Activated effector memory CD4-positive, alpha-beta T cell treated with Interleukin-2 at 50 U/mL for 16 hours (primary cell): ENCODE measurements around the gene ARMH3.
"Not testable (repeated sequence)": the region's sequence is repeated elsewhere in the genome, so short reads cannot be mapped to it uniquely, and the experiment has no call there.

Source experiments
- DNase-seq: peaks from one replicate; pipeline ENCODE4 v3.0.0-alpha.2; 2020

The ARMH3 gene

DNA sequence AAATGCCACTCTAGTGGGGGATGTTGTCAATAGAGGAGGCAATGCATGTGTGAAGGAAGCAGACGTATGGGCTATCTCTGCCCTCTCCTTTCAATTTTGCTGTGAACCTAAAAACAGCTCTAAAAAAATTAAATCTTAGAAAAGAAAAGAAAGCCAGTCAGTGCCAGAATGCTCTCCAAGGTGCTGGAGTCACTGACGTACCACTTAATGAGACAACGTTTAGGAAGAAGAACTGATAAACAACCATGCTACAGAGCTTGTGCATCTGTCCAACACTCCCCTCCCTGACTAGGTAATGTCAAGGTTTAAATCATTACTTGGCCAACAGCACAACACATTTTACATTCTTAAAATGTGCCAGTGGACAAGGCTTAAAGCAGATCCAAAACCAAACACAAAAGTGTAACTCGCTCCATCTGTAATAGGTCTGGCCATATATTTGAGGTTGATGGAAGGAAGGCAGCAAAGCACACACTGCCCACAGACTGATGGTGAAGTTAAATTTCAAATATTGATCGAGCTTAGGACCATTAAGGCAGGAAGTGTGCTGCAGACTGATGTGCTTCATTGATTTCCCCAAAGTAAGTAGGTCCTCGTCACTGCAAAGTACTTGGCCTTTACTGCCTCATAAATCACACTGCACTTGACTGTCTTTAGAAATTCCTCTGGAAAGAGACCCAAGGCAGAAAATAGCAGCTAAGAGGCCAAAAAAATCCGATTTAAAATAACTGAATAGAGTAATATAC, 15.5 kb downstream of the ARMH3 start:
- DNase-seq = no peak

DNA sequence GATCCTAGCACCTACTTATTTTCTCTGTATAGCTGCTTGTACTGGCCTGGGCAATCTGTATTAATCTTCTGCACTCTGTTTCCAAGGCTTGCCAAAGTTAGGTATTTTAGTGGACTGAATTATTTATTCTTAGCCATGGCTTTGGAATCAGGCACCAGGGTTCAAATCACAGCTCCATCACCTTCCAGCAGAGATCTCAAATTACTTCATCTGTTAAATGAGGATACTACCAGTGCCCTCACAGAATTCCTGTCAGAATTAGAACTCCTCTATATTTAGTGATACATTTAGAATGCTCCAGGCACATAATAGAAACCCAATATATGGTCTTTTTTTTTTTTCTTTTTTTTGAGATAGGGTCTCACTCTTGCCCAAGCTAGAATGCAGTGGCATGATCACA, 17.6 kb downstream of the ARMH3 start:
- no peak for DNase-seq

DNA sequence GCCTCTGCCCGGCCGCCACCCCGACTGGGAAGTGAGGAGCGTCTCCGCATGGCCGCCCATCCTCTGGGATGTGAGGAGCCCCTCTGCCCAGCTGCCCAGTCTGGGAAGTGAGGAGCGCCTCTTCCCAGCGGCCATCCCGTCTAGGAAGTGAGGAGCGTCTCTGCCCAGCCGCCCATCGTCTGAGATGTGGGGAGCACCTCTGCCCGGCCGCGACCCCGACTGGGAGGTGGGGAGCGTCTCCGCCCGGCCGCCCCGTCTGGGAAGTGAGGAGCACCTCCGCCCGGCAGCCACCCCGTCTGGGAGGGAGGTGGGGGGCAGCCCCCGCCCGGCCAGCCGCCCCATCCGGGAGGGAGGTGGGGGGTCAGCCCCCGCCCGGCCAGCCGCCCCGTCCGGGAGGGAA, 20.2 kb downstream of the ARMH3 start:
- DNase-seq = not testable (repeated sequence)

DNA sequence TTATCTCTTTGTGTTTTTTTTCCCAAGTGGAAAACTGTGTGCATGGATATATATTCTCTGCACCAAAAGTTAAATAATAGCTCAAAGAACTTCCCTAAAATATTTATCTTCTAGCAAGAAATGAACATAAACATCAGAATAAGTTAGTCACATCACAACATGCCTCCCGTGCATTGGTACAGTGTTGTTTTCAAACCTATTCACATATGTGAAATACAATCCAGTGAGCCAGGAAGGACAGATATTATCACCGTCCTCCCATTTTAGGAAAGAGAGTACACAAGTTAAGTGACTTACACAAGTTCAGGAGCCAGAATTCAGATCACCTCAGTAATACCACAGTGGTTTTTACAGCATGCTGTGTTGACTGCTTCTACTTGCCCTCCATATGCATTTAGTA, 22.2 kb downstream of the ARMH3 start:
- no peak for DNase-seq

DNA sequence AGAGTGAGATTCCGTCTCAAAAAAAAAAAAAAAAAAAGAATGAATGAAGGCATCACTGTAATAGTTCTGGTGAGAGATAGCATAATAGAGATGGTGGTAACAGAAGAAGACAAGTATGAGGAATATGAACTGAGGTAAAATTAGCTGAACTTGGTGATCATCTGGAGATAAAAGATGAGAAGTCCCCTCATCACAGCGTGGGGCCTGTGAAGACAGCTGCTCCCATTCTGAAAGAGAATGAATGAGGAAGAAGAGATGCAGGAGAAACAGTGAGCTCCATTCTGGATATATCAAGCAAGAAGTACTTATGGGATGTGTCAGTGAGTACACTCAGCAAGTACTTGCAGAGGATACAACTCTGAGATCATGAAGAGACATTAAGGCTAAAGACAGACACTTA, 28.7 kb downstream of the ARMH3 start:
- DNase-seq = no peak

DNA sequence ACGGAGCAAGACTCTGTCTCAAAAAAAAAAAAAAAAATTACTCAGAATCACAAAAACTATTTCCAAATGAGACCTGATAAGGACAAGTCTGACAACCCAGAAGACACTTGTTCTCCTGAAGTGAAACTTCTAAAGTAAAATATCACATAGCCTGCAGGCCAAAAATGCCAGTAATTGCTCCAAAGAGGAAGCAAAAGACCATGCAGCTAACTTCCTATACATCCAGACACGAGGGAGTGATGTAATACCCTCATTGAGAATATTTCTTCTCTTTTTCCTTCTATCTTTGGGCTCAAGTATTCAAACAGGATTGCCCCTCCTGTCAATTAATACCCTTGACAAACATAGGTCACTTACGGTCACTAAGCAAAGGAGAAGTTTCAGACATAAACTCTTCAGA, 31.2 kb downstream of the ARMH3 start:
- DNase-seq = no peak

DNA sequence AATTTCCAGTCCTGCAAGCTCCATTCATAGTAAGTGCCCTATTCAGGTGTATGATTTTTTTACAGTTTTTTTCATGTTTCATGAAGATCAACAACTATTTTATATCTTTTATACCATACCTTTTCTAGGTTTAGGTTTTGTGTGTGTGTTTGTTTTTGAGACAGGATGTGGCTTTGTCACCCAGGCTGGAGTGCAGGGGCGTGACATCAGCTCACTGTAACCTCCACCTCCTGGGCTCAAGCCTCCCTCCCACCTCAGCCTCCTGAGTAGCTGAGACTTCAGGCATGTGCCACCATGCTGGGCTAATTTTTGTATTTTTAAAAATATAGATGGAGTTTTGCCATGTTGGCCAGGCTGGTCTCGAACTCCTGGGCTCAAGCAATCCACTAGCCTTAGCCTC, 35.0 kb downstream of the ARMH3 start:
- DNase-seq = no peak

DNA sequence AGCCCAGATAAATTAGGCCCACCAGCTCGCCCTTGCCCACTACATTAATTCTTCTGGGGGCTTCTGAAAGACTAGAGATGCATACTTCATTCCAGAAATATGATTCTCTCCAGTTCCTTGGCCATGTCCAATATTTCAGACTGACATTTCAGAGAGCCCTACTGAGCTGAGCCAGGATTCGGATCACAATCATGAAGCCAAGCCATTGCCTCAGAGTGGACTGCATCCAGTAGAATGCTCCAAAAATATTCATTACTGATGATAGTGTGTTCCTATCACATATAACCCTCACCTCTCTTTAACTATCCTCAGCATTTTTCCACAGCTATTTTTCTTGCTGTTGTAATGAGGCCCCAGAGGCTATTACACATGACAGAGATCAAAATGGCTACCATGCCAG, 38.7 kb downstream of the ARMH3 start:
- no peak for DNase-seq

DNA sequence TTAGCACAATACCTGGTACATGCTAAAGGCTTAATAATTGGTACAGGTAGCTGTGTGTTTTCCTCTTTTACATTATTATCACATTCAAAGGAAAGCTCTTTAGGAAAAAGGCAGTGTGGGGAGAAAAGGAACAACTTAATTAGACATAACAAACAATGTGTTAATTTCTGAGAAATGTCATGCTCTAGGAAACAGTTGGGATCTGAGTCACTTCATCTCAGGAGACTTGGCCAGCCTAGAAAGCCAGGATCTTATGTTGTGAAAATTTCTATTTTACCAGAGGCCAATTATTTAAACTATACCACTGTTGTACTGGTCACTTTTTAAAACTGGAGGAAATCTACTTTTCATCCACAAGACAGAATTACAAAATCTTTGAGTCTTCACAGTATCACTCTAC, 39.6 kb downstream of the ARMH3 start:
- DNase-seq = no peak

DNA sequence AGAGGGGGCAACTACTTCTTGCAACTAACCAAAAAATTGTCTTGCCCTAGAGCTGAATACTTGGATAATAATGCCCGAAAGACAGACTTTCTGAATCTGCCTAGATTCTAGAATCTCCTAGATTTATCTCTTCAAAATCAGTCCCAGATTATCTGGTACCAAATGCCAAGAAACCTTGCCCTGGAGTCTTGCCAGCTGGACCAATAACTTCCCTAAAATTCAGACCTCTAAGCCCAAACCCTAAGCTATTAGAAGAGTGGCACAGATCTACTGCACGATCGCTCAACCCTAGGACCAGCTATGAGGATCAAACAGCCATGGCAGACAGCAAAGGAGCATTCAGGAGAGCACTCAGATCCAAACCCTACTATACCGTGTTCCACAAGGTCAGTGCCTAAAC, 45.0 kb downstream of the ARMH3 start:
- DNase-seq = no peak

DNA sequence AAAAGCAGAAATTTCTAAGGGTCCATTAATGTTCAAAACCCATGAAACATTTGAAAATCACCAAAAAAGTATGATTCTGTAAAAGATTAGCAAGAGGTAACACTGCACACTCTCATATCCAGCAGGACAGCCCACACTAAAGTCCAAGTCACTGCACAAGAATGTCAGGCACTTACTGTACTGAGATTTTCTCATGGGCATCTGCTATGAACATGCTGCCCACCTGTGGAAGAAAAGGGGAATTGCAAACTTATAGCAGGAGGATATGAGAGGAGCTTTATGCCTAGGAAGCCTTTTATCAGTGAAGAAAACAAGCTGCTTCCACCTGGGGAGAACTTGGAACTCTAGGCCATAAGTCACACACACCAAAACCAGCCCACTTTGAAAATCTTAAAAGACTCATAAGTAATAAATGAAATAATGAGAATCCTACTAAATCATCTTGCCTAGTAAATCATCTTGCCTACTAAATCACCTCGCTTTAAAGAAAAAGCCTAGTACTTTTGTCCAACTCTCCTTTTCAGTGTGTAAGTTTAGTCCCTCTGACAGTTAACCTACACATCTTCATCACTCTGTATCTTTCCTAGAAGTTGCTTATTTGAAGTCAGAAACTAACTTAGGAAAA, 46.1 kb downstream of the ARMH3 start:
- no peak for DNase-seq

DNA sequence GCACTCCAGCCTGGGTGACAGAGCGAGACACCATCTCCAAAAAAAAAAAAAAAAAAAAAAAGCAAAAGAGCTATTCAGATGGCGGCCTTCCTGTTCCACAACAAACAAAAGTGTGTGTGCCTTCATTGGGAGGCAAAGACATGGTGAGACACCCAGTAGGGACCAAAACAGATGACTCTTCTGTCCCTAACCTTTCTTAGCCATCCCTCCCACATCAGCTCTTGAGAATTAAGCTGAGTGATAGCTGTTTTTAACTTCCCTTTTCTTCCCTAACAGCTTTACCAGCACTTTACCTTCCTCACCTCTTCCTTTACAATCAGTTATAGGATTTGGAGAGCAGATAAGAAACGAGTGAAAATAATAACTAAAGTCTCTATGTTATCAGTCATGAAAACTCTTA, 48.2 kb downstream of the ARMH3 start:
- DNase-seq = no peak

DNA sequence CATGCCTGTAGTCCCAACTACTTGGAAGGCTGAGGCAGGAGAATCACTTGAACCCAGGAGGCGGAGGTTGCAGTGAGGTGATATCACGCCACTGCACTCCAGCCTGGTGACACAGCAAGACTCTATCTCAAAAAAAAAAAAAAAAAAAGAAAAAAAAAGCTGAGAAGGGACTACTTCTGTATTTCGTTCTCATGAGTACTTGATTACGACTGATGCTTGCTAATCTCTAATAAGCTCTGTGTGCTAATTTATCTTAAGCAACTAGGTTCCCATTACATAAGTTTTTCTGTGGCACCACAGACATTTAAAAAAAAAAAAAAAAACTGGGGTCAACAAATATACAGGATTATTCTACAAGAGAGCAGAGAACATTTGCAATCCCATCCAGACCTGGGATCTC, 48.9 kb downstream of the ARMH3 start:
- DNase-seq = not testable (repeated sequence)

DNA sequence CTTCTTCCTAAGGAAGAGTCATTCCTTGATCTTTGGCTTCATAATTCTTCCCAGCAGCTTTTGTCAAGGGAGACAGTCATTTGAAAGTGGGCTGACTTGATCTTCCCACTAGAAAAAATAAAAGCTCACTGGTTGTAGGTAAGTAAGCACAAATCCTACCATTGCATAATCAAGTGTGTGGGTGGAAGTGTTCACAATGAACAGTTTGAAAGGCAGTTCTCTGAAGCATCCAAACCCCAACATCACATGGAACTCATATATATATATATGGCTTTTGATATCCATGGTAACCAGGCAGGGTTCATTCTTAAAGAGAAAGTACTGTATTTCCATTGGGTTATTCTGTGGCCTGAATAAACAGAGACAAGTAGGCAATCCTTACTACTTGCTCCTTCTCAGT, 51.6 kb downstream of the ARMH3 start:
- no peak for DNase-seq

DNA sequence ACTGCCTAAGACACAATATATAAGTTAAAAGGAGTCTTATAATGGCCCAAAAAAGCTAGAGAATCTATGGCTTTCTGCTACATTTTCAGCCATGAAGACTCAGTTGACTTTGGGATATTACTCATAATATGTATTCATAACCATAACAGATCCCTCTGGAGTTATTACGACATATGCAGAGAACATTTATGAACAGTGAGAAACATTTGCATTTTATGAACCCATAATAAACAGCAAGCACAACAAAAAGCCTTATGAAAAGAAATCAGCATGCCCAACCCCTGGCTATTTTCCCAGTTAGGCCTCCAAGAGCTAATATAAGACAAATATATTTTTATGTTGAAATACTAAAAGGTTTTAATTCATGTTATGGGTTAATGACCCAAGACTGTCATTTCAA, 52.4 kb downstream of the ARMH3 start:
- no peak for DNase-seq

DNA sequence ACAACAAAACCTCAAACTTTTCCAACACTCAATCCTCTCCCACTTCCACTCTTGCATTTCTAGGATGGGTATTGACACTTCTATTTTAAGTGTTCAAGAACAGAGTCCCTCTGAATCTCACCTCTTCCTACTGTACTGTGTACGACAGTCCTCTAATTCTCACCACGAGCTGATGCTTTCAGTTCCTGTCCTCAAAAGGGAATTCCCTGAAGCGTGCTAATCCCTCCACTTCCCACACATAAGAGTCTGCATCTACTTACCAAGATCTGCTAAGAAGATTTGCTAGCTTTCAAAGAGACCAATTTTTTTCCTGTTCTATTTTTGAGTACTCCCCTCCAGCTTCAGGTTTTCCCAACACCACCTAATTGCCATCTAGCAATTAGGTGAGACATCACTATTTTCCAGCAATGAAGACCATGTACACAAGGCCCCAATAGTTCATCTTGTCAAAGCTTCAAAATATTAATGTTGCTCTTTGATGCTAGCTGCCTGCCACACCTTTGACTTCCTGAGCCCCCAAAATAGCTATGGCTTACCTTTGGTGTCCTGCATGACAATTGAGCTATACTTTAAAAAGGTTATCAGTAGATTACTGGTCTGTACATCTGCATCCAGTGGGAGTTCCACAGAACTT, 54.4 kb downstream of the ARMH3 start:
- no peak for DNase-seq

DNA sequence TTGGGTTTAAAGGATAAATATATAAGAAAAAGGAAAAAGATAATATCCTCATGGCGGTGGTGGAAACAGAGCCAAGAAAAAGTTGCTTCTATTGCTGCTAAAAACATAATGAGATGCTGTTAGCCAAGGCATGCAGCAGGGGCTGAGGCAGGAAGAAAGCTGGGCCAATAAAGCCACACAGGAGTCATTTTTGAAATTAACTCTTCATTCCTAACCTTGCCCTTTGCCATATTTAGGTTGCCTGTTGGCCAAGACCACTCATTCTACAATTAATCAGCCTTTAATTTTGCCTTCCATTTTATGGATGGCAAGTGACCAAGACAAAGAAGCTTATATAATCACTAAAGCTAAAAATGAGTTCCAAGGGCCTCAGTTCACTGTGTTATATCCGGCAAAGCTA, 58.2 kb downstream of the ARMH3 start:
- no peak for DNase-seq

DNA sequence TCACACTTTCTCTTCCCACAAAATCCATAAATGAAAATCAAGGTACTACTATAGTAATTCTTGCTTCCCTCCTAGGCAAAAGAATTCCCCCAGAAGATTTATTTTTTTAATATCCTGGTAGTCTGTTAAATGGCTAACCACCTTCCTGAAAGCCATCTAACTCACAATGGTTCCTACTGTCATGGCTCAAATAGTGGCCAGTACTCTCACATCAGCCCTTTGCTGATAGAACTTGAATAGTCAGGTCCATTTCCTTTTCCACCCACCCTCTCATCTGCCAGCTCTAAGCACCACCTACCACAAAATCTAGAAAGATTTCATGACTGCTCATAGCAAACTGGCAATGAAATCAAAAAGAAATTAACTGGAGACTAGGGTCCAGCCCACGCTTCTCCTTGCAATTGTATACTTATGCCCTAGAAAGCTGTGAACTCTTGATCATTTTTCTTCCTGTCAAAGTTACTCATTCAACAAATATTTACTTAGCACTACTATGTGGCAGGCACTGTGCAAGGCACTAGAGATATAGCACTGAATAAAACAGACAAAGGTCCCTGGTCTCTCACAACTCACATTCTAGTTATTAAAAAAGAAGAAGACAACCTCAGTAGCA, 60.4 kb downstream of the ARMH3 start:
- DNase-seq = no peak

DNA sequence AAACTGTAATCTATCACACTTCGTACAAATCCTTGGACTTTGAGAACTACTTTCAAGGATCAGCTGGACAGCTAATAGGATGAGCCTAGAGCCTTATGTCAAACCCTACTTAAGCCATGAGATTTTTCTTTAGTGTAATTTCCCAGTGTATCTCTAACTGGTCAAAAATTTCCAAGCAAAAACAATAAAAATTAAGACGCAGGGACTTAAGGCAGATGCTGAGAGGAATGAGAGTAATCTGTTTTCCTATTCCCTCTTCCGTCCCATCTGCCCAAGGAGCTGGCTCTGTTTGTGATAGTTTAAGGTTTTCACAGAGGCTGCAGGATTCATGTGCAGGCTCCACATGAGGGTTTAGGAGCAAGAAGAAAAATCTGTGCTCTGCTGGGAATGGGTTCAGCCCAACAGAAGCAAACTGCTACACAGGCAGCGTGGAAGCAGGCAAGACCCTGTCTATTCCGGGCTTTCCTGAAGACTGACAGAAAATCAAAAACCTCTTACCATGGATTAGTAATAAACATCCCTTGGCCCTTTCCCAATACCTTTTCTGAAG, 62.2 kb downstream of the ARMH3 start:
- no peak for DNase-seq

DNA sequence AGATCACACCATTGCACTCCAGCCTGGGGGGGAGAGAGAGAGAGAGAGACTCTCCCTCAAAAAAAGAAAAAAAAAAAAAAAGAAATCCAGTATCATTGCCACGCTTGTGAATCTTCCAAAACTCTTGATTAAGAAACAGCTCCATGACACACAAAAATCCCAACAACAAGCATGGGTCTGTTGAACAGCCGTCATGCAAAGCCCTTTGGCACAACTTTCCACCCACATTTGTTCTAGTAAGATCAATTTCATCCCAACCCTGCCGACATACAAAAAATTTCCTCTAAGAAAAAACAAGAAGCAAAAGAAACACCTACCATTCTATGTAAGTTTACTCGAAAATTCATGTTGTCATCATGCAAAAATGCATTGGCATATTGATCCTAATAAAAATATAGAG, 62.8 kb downstream of the ARMH3 start:
- no peak for DNase-seq

DNA sequence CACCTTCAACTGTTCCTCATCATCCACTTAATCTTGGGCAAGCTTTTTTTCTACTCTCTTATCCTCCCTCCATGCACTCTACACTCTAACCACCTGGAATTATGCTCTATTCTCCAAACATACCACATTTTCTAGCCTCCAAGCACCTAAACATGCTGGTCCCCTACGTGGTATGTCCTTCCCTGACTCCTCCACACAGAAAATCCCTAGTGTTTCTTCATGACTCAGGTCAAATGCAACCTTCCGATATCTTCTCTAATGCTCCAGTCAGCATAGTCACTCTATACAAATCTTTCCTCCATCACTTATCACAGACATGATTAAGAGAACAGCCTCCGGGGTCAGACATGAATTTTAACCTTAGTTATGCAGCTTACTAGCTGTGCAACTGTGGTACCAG, 68.8 kb downstream of the ARMH3 start:
- no peak for DNase-seq

DNA sequence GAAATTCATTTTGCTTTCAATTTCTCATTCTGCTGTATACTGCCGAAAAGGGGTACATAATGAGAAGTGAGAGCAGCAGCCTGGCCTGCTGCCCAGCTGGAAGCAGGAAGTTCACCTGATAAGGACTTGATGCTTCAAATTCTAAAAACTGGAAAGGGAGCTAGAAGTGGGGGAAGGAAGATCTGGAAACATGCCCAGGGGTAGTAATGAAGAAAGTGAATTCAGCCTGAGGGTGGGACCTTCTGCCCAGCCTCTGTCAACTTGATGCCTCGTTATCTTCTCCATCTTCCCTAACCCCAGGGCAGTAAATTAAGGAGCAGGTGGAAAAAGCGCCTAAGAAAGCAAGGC, 69.4 kb downstream of the ARMH3 start:
- DNase-seq = no peak

DNA sequence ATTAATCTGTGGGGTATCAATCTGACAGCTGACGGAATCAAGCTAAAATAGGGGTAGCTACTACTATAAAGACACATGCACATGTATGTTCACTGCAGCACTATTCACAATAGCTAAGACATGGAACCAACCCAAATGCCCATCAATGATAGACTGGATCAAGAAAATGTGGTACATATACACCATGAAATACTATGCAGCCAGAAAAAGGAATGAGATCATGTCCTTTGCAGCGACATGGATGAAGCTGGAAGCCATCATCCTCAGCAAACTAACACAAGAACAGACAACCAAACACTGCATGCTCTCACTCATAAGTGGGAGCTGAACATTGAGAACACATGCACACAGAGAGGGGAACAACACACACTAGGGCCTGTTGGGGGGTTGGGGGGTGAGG, 75.3 kb downstream of the ARMH3 start:
- not testable (repeated sequence) for DNase-seq
